GM12875 (cell line): Measurements from ENCODE around the gene ZNF784.

ENCODE experiments used
- H3K4me3 ChIP-seq: one replicate; pipeline ENCODE4 v1.5.1; 2011; ENCODE audit warnings: low read depth, low read length, control low read depth
- TF ChIP-seq, protein P1 (sequence below): IDR thresholded peaks from 2 replicates; pipeline ENCODE4 v1.5.1; 2011; ENCODE audit warnings: low read depth, mild to moderate bottlenecking, control low read depth, inconsistent platforms, low read length, moderate library complexity, borderline replicate concordance; ENCODE audit not compliant: insufficient read depth

The ZNF784 gene

DNA sequence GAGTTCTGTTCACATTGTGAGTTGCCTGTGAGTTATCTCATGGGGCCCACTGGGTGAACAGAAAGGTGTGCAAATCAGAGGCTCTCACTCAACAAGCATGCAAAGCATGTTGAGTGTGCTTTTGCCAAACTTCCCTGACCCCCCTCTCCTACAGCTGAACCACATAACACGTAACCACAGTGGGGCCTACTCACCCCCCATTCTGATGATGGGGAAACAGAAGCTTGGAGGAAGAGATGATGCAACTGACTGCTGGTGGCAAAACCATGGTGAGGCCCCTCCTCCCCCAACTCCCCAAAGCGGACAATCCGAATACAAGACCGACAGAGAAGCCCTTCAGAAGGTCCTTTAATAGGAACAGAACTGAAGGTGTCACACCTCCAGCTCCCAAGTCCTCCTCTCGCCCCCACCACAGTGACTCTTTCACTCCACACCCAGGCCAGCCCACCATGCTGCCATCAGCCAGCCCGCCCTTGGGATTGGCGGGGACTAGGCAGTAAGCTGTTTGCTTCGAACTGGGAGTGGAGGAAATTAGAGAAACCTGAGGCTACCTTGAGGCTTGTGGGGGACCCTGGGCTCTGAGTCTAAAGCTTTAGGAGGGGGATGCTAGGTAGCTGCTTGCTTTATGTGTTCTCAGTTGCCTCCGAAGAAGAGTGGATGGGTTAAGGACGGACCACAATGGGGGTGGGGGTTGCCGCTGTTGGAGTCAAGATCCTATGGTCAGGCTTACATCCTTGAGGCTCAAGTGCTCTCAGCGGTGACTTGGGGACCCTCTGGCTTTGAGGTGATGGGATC is 3.8 kb downstream of the ZNF784 start:
- TF ChIP-seq, protein P1, sequence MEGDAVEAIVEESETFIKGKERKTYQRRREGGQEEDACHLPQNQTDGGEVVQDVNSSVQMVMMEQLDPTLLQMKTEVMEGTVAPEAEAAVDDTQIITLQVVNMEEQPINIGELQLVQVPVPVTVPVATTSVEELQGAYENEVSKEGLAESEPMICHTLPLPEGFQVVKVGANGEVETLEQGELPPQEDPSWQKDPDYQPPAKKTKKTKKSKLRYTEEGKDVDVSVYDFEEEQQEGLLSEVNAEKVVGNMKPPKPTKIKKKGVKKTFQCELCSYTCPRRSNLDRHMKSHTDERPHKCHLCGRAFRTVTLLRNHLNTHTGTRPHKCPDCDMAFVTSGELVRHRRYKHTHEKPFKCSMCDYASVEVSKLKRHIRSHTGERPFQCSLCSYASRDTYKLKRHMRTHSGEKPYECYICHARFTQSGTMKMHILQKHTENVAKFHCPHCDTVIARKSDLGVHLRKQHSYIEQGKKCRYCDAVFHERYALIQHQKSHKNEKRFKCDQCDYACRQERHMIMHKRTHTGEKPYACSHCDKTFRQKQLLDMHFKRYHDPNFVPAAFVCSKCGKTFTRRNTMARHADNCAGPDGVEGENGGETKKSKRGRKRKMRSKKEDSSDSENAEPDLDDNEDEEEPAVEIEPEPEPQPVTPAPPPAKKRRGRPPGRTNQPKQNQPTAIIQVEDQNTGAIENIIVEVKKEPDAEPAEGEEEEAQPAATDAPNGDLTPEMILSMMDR = no peak
- no peak overlapping the region for H3K4me3 ChIP-seq

DNA sequence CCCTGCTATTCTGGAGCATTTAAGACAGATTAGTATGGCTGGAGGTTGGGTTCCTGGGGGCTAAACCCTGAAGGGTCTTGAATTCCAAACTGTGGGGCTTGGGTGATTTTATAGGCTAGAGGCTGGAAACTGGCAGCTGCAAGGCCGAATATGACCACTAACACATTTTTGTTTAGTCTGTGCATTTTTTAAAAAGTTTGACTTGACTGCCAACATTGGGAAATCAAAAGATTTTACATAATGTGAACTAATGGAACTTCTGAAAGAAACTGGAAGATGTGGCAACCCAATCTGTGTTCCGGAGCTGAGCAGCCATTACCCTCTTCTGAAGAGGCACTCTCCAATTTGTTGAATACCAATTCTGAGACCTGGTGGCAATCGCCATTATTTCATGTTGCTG is 5.1 kb downstream of the ZNF784 start:
- H3K4me3 ChIP-seq = no peak overlapping the region
- TF ChIP-seq, protein P1 = no peak

DNA sequence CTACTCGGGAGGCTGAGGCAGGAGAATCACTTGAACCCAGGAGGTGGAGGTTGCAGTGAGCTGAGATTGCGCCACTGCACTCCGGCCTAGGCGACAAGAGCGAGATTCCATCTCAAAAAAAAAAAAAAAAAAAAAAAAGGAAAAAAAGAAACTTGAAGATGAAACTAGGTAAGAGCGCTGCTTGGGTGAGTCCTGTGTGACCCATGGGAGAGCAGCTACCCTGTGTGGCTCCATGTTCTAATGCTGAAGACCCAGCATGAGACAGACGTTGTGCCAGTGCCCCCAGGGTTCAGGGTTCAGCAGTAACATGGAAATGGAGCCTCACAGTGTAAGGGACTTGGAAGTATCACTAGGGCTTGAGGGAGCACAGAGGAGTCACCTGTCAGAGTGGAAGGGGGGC is 5.9 kb downstream of the ZNF784 start:
- TF ChIP-seq, protein P1 = no peak
- H3K4me3 ChIP-seq = no peak overlapping the region

DNA sequence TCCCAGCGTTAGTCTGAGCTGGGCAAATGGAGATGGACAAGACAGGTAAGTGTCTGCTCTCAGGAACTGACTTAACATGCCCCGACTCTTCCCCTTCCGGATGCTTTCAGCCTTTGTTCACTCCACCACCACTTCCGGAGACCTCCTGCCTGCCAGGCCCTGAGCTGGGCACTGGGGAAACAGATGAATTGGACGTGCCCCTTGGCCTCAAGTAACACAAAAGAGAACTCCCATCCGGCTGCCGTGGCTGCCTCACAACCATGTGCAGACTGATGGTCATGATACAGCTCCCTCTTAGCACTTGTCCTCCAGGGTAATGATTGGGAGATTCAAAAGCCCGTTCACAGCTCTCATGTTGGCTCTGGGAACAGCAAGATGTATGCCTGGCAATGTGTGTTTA is 6.9 kb downstream of the ZNF784 start:
- TF ChIP-seq, protein P1 = no peak
- no peak overlapping the region for H3K4me3 ChIP-seq

- TF ChIP-seq, protein P1 = no peak
- H3K4me3 ChIP-seq = no peak overlapping the region
Observed at GRCh38 chr19:55616395-55616875, 7.9 kb downstream of the ZNF784 start.

DNA sequence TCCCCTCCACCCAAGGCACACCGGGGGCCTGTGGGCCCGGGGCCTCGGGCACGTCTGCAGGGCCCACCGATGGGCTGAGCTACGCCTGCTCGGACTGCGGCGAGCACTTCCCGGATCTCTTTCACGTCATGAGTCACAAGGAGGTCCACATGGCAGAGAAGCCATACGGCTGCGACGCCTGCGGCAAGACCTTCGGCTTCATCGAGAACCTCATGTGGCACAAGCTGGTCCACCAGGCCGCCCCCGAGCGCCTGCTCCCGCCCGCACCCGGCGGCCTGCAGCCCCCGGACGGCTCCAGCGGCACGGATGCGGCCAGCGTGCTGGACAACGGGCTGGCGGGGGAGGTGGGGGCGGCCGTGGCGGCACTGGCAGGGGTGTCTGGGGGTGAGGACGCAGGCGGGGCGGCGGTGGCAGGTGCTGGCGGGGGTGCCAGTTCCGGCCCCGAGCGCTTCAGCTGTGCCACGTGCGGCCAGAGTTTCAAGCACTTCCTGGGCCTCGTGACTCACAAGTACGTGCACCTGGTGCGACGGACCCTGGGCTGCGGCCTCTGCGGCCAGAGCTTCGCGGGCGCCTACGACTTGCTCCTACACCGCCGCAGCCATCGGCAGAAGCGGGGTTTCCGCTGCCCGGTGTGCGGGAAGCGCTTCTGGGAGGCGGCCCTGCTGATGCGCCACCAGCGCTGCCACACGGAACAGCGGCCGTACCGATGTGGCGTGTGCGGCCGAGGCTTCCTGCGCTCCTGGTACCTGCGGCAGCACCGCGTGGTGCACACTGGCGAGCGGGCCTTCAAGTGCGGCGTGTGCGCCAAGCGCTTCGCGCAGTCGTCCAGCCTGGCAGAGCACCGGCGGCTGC is 8.6 kb downstream of the ZNF784 start:
- H3K4me3 ChIP-seq = no peak overlapping the region
- TF ChIP-seq, protein P1 = no peak
